Measurements from ENCODE around the gene OR5B21. TPM values are rescaled to one million over a fixed set of nuclear protein-coding genes. Genes with fewer than 3 reads are reported as not detected.

OR5B21 gene
- polyA plus RNA-seq, 3 donors = 0.12 TPM; not detected in 2

GRCh38 chr11:58485961-58486360 lies 21.9 kb downstream of the OR5B21 start:
- intact Hi-C loops (cut with micrococcal nuclease) = no loop called here
- WGBS (ENCODE audit: insufficient coverage) = 100% methylated on average over 1 of the region's 1 CpG
- Histone ChIP-seq H3K27me3 (ENCODE audit: control insufficient read depth in 2 of 2, insufficient read depth in 2 of 2, low read length in 2 of 2) (no peaks in the 10 kb centered on the region), H3K36me3 (replicated peaks in 1 of 2; ENCODE audit: control insufficient read depth in 1 of 2, insufficient read depth in 2 of 2, low read length in 2 of 2) (no peaks in the 10 kb centered on the region), H4K20me1 (ENCODE audit: insufficient read depth, low read length) (no peaks in the 10 kb centered on the region), H2AFZ (ENCODE audit: insufficient read depth, low read depth, low read length, poor library complexity, severe bottlenecking) (no peak overlapping the region), H3K9ac (ENCODE audit: insufficient read depth, low read length, poor library complexity, severe bottlenecking) (no peak overlapping the region), H3K79me2 (ENCODE audit: insufficient read depth, low read length) (no peaks in the 10 kb centered on the region), H3K9me3 (replicated peaks in 1 of 2; ENCODE audit: control insufficient read depth in 1 of 2, insufficient read depth in 1 of 2, low read length in 2 of 2) (no peaks in the 10 kb centered on the region), H3K27ac (ENCODE audit: low read depth in 1 of 2, low read length in 2 of 2) (no peak overlapping the region), H3K4me3 (replicated peaks in 1 of 3; ENCODE audit: low read depth in 2 of 3, low read length in 3 of 3) (no peak overlapping the region), H3K4me1 (ENCODE audit: control insufficient read depth in 1 of 2, insufficient read depth in 2 of 2, low read length in 2 of 2) (no peaks in the 10 kb centered on the region), H3K4me2 (replicated peaks; ENCODE audit: extremely low read depth, low read length, poor library complexity, severe bottlenecking) (no peak overlapping the region)
- Mint-ChIP-seq H3K27me3 (ENCODE audit: low read depth in 3 of 3) (no peaks in the 10 kb centered on the region), H3K27ac (no peak overlapping the region), H3K9me3 (peaks cover 0 to 5% (median 0%) of the 10 kb centered on the region in 7 donors), H3K4me3 (no peak overlapping the region), H3K4me1 (no peaks in the 10 kb centered on the region), H3K36me3 (no peaks in the 10 kb centered on the region)
- no peak for DNase-seq
- no peak for TF ChIP-seq CTCF (IDR thresholded peaks at IDR 0.05)

GRCh38 chr11:58471892-58472291 lies 36.0 kb downstream of the OR5B21 start:
- no peaks in the 10 kb centered on the region for H3K36me3 Mint-ChIP-seq
- intact Hi-C loops (cut with micrococcal nuclease) = no loop called here
- H3K27ac Mint-ChIP-seq = no peak overlapping the region
- no peak overlapping the region for H3K4me3 Mint-ChIP-seq
- Histone ChIP-seq H3K9ac (ENCODE audit: insufficient read depth, low read length, poor library complexity, severe bottlenecking) (no peak overlapping the region), H3K4me1 (ENCODE audit: control insufficient read depth in 1 of 2, insufficient read depth in 2 of 2, low read length in 2 of 2) (no peaks in the 10 kb centered on the region), H4K20me1 (ENCODE audit: insufficient read depth, low read length) (no peaks in the 10 kb centered on the region), H3K4me3 (replicated peaks in 1 of 3; ENCODE audit: low read depth in 2 of 3, low read length in 3 of 3) (no peak overlapping the region), H3K4me2 (replicated peaks; ENCODE audit: extremely low read depth, low read length, poor library complexity, severe bottlenecking) (no peak overlapping the region), H3K9me3 (replicated peaks in 1 of 2; ENCODE audit: control insufficient read depth in 1 of 2, insufficient read depth in 1 of 2, low read length in 2 of 2) (peaks cover 9 to 20% of the 10 kb centered on the region in 2 donors), H3K79me2 (ENCODE audit: insufficient read depth, low read length) (no peaks in the 10 kb centered on the region), H3K27me3 (ENCODE audit: control insufficient read depth in 2 of 2, insufficient read depth in 2 of 2, low read length in 2 of 2) (no peaks in the 10 kb centered on the region), H3K27ac (ENCODE audit: low read depth in 1 of 2, low read length in 2 of 2) (no peak overlapping the region), H3K36me3 (replicated peaks in 1 of 2; ENCODE audit: control insufficient read depth in 1 of 2, insufficient read depth in 2 of 2, low read length in 2 of 2) (no peaks in the 10 kb centered on the region), H2AFZ (ENCODE audit: insufficient read depth, low read depth, low read length, poor library complexity, severe bottlenecking) (no peak overlapping the region)
- H3K27me3 Mint-ChIP-seq (ENCODE audit: low read depth in 3 of 3) = peaks cover 1 to 8% (median 3%) of the 10 kb centered on the region in 3 donors
- no peaks in the 10 kb centered on the region for H3K4me1 Mint-ChIP-seq
- TF ChIP-seq CTCF (IDR thresholded peaks at IDR 0.05) = no peak
- peaks cover 9 to 43% (median 26%) of the 10 kb centered on the region in 7 donors for H3K9me3 Mint-ChIP-seq
- DNase-seq = no peak
